Body of pancreas (tissue), 4 donors: ENCODE data around the gene PCTP.

ENCODE experiments used
- POLR2A ChIP-seq, 3 donors: fragments of 450-650 bp; IDR thresholded peaks; one replicate each; pipeline ENCODE4 v1.6.1; 2016; ENCODE audit warnings: antibody characterized with exemption in 3 of 3, mild to moderate bottlenecking in 2 of 3
- TF ChIP-seq, protein P1 (sequence below), 7 experiments: fragments of 450-650 bp in 4 of 7; fragments of 200-600 bp in 3 of 7; sonication (generic) in 3 of 7; IDR thresholded peaks; one replicate each; pipeline ENCODE4 v1.5.1; 2016 to 2019; ENCODE audit warnings: antibody characterized with exemption in 7 of 7

DNA sequence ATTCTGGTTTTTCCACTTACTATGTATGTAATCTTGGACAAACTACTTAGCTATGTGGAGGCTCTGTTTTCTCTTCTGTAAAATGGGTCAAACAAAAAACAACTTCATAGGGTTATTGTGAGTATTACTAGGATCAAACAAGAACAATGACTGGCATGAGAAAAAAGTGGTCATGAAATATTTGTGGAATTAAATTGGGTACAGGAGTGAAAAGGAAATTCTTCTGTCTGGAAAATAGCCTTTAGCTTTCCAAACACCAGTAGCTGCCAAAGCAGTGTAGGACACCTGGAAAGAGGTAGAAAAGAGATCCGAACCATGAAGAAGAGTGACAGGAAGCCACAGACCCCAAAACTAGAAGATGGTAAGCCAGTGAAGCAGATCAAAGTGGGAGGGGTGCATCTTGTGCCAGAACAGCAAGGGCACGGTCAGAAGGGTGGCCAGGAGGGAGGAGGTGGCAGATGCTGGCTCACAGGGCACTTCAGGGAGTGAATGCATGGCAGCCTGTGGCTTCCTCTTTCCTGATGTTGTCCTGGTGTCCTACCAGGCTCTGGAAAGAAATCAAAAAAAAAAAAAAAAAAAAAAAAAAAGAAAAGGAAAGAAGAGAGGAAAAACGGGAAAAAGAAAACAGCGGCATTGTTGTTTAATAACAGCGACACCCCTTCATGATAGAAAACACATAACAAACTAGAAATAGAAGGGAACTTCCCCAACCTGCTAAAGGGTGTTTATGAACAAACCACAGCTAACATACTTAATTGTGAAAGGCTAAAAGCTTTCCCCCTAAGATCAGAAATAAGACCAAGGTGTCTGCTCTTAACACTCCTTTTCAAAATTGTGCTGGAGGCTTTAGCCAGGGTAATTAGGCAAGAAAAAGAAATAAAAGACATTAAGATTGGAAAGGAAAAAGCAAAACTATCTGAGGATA lies 67.9 kb downstream of the PCTP start:
- TF ChIP-seq, protein P1, sequence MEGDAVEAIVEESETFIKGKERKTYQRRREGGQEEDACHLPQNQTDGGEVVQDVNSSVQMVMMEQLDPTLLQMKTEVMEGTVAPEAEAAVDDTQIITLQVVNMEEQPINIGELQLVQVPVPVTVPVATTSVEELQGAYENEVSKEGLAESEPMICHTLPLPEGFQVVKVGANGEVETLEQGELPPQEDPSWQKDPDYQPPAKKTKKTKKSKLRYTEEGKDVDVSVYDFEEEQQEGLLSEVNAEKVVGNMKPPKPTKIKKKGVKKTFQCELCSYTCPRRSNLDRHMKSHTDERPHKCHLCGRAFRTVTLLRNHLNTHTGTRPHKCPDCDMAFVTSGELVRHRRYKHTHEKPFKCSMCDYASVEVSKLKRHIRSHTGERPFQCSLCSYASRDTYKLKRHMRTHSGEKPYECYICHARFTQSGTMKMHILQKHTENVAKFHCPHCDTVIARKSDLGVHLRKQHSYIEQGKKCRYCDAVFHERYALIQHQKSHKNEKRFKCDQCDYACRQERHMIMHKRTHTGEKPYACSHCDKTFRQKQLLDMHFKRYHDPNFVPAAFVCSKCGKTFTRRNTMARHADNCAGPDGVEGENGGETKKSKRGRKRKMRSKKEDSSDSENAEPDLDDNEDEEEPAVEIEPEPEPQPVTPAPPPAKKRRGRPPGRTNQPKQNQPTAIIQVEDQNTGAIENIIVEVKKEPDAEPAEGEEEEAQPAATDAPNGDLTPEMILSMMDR (IDR thresholded peaks at IDR 0.05), result no peak
- no peak for TF ChIP-seq POLR2A (IDR thresholded peaks at IDR 0.05)
